GM19468 (cell line): ENCODE data around the gene FAM83E.
"Not testable (repeated sequence)": the region's sequence is repeated elsewhere in the genome, so short reads cannot be mapped to it uniquely, and the experiment has no call there.

ENCODE experiments used
- ATAC-seq: cut with Tn5 transposase; IDR thresholded peaks from one replicate; pipeline ENCODE4 v1.9.1; 2021; ENCODE audit warnings: mild to moderate bottlenecking, moderate library complexity, moderate number of reproducible peaks; ENCODE audit not compliant: unreplicated experiment; ENCODE audit errors: extremely low read depth

Gene FAM83E

DNA sequence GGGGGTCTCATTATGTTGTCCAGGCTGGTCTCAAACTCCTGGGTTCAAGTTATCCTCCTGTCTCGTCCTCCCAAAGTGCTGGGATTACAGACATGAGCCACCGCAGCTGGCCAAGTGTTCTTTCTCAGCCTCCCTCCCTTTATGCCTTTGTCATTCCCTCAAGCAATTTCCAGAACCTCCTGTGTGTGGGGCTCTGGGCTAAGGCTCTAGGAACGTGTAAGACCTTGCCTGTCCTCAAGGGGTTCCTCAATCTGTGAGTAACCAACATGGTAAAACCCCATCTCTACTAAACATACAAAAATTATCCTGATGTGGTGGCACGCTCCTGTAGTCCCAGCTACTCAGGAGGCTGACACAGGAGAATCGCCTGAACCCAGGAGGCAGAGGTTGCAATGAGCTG, 23.9 kb downstream of the FAM83E start:
- ATAC-seq = no peak

DNA sequence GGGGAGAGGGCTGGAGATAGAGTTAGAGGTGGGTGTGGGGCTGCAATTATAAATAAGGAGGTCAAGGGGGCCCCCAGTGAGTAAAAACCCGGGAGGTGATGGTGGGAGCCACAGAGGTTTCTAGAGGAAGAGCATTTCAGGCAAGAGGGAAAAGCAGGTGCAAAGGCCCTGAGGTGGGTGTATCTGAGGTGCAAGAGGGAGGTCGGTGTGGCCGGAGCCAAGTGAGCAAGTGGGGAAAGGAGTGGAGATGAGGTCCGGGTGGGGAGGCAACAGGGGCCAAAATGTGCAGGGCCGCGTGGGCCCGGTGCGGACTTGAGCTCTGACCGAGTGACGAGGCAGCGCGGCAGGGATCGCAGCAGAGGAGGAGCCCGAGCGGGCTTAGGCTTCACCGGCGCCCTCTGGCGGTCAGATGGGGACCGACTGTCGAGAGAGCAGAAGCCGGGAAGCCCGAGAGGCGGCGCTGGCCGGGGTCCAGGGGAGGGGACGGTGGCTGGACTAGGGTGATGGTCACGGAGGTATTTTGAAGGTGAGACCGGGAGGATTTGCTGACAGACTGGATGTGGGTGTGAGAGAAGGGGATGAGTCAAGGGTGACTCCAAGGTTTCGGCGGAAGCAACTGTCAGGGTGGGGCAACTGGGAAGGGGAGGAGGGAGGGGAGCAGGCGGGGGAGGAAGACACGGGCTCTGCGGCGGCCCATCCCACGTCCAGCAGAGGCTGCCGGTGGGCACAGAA, 26.0 kb downstream of the FAM83E start:
- ATAC-seq = no peak

DNA sequence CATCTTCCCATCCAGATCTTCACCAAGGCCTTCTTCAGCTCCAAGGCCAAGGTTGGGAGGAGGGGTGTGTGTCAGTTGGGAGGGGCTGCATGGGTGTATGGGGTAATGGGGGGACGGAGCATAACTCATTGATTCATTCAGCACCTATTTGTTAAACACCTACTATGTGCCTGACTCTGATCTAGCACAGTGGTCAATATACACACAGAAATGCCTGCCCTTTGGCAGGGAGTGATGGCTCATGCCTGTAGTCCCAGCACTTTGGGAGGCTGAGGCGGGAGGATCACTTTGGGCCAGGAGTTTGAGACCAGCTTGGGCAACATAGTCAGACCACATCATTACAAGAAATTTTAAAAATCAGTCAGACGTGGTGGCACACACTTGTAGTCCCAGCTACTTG, 27.5 kb downstream of the FAM83E start:
- no peak for ATAC-seq

DNA sequence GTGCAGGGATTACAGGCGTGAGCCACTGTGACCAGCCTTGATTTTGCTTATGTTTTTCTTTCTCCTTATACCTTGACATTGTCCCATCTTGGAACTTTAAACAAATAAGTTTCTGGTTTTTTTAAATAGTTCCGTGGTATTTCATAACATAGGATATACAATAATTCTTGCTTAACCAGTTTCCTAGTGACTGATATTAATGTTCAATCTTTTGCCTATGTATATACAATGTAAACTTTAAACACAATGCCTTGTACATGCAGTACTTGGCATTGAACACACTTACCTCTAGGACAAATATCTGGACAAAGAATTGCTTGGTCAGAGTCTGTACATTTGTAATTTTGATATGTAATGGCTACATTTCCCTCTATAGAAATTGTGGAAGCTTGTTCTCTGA, 32.7 kb downstream of the FAM83E start:
- ATAC-seq = no peak

DNA sequence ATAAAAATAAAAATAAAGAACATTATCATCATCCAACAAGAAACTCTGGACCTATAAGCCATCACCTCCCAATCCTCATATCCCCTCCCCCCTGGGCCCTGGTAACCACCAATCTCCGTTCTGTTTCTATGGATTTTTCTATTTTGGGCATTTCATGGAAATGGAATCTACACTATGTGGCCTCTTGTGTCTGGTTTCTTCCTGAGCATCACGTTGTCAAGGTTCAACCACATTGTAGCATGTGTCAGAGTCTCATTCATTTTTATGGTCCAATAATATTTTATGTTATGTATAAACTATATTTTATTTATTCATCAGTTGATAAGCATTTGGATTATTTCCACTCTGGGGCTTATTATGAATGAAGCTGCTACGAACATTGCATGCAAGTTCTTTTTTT, 36.0 kb downstream of the FAM83E start:
- ATAC-seq = no peak

DNA sequence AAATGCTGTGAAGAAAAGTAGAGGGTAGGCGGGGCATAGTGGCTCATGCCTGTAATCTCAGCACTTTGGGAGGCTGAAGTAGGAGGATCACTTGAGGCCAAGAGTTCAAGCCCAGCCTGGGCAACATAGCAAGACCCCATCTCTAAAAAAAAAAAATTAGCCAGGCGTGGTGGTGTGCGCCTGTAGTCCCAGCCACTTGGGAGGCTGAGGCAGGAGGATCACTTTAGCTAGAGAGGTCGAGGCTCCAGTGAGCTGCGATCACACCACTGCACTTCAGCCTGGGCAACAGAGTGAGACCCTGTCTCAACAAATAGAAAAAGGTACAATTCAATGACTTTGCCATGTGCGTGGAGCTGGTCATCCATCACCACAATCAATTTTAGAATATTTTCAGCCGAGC, 37.0 kb downstream of the FAM83E start:
- not testable (repeated sequence) for ATAC-seq

DNA sequence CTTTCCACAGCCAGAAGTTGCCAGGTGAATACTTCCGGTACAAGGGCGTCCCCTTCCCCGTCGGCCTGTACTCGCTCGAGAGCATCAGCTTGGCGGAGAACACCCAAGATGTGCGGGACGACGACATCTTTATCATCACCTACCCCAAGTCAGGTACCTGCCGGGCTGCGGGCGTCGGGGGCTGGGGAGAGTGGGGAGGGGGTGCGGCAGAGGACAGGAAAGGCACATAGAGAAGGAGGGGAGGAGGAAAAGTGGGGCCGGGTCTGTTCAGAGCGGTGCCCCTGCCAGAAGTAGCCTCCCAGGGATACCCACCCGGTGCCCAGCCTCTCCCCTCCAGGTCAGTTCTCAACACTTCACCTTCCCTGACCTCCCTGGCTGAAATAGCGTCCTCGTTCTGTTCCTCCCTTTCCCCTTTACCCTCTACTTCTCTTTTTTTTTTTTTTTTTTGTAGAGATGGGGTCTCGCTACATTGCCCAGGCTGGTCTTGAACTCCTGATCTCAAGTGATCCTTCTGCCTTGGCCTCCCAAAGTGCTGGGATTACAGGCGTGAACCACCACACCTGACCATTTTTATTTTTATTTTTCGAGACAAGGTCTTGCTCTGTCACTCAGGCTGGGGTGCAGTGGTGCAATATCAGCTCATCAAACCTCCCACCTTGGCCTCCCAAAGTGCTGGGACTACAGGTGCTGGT, 38.8 kb downstream of the FAM83E start:
- ATAC-seq = no peak

DNA sequence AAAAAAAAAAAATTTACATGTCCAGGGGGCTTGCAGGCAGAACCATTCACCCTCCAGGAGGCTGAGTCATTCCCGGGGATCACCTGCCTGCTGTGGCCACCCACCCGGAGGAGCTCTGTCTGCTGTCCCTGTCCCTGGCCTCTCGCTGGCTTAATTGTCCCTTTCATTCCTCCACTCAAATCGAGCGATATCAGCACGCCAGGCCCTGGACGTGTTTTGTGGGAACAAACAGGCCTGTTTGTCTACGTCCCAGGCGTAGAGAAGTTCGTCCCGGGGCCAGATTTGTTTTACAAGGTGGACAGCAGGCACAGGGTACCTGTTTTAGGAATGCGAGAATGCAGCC, 41.7 kb downstream of the FAM83E start:
- no peak for ATAC-seq

DNA sequence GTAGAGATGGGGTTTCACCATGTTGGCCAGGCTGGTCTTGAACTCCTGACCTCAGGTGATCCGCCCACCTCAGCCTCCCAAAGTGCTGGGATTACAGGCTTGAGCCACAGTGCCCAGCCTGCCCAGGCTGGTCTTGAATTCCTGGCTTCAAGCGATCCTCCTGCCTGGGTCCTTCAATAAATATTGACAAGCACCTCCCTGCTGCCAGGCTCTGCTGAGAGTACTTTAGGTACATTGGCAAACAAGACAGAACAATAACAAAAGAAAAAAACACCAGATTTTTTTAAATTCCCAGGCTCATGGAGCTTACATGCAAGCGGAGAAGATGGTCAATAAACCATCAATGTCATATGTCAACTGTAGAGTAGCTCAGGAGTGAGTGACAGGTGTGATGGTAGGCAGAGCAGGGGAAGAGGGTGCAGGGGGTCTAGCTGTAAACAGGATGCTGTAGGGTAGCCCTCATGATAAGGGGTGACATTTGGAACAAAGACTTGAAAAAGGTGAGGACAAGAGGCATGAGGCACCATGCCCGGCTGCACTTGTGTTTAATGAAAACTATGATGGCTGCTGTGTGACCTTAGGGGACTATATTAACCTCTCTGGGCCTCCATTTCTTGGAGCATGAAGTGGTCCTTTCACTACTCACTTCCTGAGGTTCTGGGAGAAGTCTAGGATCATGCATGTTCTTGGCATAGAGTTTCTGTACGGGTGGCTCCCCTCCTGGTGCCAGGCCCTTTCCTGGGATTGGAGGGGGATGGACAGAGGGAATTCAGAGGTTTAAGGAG, 43.3 kb downstream of the FAM83E start:
- ATAC-seq = no peak

DNA sequence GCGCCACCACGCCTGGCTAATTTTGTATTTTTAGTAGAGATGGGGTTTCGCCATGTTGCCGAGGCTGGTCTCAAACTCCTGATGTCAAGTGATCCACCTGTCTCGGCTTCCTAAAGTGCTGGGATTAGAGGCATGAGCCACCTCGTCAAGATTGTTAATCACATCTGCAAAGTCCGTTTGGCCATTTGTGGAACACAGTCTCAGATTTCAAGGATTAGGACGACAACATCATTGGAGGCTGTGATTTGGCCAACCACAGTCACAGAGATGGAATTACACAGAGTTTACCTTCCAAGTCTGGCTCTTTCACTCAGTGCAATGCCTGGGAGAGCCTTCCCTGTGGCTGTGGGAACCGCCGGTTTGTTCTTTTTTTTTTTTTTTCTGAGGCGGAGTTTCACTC, 45.1 kb downstream of the FAM83E start:
- no peak for ATAC-seq

DNA sequence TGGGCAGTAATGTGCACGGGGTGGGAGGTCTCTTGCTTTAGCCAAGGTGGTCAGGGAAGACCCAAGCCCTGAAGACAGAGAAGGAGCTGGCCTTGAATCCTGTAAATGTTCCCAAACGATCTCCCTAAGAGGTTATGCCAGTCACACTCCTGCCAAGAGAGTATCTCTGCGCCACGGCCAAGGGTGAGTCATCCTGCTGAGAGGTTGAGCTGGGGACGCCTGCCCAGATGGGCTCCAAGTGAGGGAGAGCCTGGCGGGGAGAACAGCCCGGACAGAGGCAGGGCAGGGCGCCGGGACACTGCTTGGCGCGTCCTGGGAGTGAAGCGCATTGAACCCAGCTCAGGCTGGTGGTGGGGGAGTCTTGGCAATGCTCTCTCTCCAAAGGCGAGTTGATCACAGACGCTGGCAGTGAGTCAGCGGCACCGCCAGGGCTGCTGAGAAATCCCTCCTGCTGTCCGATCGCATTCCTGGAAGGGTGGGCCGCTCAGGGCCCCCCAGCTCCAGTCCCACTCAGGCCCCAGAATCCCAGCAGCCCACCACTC, 46.5 kb downstream of the FAM83E start:
- ATAC-seq = no peak

DNA sequence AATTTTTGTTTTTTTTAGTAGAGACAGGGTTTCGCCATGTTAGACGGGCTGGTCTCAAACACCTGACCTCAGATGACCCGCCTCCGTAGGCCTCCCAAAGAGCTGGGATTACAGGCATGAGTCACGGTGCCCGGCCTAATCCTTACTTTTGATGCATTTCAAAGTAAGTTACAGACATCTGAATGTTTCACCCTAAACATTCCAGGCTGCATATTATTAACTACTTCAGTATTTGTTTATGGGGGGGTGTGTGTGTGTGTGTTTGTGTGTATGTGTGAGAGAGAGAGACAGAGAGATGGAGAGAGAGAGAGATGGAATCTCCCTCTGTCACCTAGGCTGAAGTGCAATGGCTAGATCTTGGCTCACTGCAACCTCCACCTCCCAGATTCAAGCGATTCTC, 49.8 kb downstream of the FAM83E start:
- ATAC-seq = no peak
